CD4-positive, alpha-beta T cell treated with Interleukin-12 subunit alpha and Interleukin-12 subunit beta, for 1 hour (primary cell): ENCODE measurements around the gene CCDC18.
"Not testable (repeated sequence)": the region's sequence is repeated elsewhere in the genome, so short reads cannot be mapped to it uniquely, and the experiment has no call there.

Experiments
- DNase-seq: peaks from one replicate; pipeline ENCODE4 v3.0.0-alpha.2; 2020

The CCDC18 gene

GRCh38 chr1:93172778-93173177 lies 7.7 kb upstream of the CCDC18 start:
- DNase-seq, result no peak

DNA sequence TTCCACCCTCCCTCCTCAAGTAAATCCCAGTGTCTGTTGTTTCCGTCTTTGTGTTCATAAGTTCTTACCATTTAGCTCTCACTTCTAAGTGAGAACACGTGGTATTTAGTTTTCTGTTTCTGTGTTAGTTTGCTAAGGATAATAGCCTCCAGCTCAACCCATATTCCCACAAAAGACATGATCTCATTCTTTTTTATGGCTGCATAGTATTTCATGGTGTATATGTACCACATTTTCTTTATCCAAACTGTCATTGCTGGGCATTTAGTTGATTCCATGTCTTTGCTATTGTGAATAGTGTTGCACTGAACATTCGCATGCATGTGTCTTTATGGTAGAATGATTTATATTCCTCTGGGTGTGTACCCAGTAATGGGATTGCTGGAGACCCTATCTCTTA lies 5.9 kb upstream of the CCDC18 start:
- DNase-seq, result not testable (repeated sequence)

DNA sequence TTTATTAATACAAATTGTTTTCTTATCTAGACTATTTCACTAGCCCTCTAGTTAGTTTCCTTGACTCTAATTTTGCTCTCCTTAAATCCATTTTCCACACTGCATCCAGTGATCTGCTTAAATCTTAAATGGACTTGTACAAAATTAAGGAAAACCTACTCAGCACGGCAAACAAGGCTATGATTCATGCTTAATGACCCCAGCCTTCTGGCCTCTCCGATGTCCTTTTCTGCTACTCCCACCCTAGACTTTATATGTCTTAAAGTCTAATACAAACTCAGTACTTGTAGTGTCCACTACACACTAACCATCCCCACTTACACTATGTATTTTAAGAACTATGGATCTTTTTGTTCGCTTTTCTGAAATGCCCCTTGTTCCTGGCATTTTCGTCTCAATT lies 2.5 kb upstream of the CCDC18 start:
- no peak for DNase-seq

GRCh38 chr1:93178418-93178817 lies 2.1 kb upstream of the CCDC18 start:
- no peak for DNase-seq

GRCh38 chr1:93179886-93180722 lies 420 bp upstream of the CCDC18 start, which contains the start of gene TMED5:
TSS of gene TMED5 (minus strand) at chr1:93180413. CDS start at chr1:93180242, 171 bp downstream.
- DNase-seq, result peak; percentile 97

- DNase-seq, result no peak
Observed at GRCh38 chr1:93186667-93187066, 6.1 kb downstream of the CCDC18 start.

DNA sequence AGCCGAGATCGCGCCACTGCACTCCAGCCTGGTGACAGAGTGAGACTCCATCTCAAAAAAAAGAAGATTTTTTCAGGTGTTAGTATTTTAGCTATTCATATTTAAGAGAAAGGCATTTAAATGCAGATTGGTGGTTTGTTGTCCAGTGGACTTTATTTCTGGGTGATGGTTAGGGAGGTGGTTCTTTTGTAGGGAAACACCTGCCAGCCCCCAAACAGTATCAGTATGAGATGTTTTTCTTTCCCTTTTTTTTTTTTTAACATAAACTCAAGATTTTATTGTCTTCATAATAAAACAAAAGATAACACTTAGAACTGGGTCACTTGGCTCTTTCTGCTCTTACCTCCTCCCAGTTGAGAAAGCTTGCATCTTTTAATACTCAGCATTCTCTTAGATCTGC lies 9.9 kb downstream of the CCDC18 start:
- no peak for DNase-seq

GRCh38 chr1:93194231-93194990 lies 13.9 kb downstream of the CCDC18 start:
- no peak for DNase-seq

DNA sequence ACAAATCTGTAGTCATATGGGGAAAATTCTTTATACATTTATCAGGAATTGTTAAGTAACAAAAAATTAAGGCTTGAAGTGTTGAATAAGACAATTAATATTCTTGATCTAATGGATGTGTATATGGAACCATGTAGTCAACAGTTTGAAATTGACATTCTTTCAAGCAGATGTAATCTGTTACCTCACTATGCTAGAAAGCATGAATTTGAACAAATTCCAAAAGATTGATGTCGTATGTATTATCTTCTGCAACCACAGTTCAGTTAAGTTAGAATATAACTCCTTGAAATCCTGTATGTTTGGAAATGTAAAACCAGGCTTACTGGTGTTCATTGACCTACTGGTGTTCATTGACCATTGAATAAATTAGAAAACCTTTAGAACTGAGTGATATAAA lies 16.1 kb downstream of the CCDC18 start:
- no peak for DNase-seq

GRCh38 chr1:93199150-93199549 lies 18.6 kb downstream of the CCDC18 start:
- DNase-seq, result no peak

DNA sequence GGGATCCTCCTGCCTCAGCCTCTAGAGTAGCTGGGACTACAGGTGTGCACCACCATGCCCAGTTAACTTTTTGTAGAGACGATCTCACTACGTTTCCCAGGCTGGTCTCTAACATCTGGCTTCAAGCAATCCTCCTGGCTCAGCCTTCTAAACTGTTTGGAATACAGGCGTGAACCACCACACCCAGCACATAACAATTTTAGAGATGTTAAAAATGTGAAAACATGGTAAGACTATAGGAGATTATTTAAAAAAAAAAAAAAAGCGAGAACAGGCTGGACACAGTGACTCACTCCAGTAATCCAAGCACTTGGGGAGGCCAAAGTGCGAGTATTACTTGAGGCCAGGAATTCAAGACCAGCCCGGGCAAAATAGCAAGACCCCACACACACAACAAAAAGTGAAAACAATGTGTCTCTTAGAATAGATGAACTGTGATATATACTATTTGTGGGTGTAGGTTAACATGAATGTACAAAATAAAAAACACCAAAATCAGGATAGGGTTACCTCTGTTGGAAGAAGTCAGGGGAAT lies 19.6 kb downstream of the CCDC18 start:
- no peak for DNase-seq

DNA sequence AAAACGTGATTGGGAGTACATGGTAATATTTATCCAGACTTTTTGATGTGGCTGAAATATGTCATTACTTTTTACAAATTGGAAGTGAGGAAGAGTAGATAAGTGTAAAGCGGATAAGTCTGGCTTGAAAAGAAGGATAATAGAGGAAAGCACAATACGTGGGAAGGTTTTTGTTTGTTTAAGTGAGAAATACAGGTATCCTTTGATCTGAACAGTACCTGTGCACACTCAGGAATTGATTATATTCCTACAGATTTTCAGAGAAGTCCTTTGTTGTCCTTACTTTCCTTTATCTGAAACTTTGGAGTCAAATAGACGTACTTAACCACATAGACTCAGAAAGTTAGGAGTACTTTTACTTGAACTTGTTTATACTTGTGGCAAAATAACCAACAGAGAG lies 20.2 kb downstream of the CCDC18 start:
- no peak for DNase-seq

GRCh38 chr1:93205892-93206566 lies 25.5 kb downstream of the CCDC18 start:
- no peak for DNase-seq

- no peak for DNase-seq
Observed at GRCh38 chr1:93206567-93206954, 26.0 kb downstream of the CCDC18 start.

DNA sequence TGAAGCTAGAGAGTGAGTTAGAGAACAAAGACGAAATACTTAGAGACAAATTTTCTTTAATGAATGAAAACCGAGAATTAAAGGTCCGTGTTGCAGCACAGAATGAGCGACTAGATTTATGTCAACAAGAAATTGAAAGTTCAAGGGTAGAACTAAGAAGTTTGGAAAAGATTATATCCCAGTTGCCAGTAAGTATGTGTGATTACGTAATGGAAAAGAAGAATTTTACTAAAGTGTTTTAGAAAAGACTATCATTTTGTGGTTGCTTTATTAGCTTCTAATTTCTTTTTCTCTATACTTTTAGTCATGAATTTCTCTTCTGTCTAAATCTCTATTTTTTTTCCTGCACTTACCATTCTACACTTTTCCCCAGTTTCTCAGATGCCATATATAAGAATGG lies 26.7 kb downstream of the CCDC18 start:
- no peak for DNase-seq

DNA sequence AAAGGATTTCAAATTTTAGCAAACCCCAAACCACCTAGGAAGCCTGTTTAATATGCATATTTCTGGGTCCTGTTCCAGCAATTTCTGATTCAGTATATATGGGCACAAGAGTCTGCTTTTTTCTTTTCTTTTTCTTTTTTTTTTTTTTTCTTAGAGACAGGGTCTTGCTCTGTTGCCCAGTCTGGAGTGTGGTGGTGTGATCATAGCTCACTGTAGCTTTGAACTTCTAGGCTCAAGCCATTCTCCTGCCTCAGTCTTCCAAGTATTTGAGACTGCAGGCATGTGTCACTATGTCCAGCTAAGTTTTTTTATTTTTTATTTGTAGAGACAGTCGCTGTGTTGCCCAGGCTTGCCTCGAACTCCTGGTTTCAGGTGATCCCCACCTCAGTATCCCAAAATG lies 34.8 kb downstream of the CCDC18 start:
- no peak for DNase-seq

GRCh38 chr1:93219443-93219842 lies 38.9 kb downstream of the CCDC18 start:
- peak; percentile 27 for DNase-seq

- DNase-seq, result not testable (repeated sequence)
Observed at GRCh38 chr1:93220716-93221115, 40.2 kb downstream of the CCDC18 start.

DNA sequence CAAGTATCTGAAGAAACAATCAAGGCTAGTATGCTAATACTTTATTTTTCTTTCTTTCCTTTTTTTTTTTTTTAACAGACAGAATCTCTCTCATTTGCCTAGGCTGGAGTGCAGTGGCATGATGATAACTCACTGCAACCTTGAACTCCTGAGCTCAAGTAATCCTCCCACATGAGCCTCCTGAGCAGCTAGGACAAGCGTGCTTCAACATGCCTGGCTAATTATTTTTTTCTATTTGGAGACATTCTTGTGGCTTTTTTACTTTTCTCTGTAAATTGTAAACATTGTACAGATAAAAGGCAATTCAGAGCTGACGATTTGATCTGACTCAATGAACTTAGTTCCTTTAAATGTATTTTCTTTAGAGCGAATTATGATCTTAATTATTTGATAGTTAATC lies 41.4 kb downstream of the CCDC18 start:
- DNase-seq, result no peak

DNA sequence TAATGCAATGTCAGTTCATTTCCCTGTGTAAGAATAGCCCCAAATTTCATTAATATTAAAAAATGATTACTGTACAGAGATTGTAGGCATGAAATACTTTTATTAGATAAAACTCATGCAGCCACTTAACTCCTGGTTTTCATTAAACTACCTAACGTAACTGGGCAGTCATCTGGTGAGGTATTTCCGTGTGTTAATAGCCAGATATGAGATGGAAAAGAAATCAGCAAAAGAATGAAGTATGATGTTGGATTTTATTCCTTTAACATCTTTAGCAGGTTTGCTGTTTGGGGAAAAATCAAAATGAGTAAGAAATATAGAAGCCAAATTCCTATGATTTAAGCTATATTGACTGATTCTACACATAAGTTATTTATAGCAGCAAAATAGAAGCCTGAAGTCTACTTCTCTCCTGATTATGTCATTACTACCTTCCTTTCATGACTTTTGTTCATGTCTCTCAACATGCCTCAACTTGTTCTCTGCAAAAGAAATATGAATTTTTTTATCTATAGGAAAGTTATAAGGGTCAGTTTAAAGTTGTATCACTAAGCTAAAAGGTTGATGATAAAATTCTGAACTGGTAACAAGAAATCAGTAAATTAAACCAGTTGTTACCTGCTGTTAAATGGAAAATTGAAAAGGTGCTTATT lies 42.6 kb downstream of the CCDC18 start:
- DNase-seq, result no peak

DNA sequence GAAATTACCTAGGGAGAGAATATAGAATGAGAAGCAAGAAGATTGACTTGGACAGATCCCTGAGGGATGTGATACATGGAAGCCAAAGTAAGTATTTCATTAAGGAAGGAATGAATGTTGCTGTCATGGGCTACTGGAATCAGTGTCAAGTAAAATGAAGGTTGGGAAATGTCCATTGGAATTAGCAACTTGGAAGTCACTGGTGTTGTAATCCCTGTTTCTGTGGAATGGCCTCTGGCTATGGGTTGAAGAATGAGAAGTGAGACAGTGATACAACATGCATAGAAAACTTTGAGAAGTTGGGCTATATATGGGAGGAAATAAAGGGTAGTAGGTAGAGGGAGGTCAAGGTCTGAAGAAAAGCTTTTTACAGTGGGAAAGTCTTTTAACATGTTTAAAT lies 54.7 kb downstream of the CCDC18 start:
- no peak for DNase-seq

DNA sequence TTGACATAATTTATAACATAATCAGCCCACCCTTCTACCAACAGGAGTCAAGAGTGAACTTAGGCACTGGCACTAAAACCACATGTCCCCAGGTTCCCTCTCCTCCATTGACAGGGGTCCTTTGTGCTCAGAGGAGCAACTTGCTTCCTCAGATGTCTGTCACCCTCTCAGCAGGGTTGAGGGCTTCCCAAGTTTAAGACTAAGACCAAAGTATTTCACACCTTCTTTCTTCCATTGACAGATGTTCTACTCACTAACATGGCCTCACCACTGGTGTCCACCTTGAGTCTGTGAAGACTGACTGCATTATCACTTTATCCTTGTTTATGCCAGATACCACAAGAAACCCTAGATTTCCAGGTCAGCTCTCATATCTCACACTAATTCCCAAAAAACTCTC lies 56.5 kb downstream of the CCDC18 start:
- DNase-seq, result no peak

DNA sequence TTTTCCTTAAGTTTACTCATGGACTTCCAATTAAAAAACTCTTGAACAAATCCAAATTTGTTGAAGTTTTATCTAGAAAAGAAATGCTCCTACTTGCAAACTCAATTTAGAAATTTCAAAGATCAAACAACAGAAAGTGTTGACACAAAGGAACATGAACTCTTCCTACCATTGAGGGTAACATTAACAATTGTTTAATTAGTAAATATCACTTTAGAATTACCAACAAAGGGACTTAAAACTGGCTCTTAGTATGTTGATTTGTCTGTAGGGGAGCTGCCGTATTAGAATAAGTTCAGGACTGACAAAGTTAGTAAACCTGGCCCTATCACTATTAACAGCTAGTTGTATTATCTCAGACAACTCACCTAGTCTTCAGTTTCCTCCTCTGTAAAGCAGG lies 57.9 kb downstream of the CCDC18 start:
- no peak for DNase-seq
